Gastroesophageal sphincter (tissue), 3 donors: Measurements from ENCODE around the gene ARID1A.

Experiments
- CTCF ChIP-seq, 4 experiments: fragments of 200-600 bp in 2 of 4; fragments of 450-650 bp in 2 of 4; sonication (generic) in 1 of 4; IDR thresholded peaks; one replicate each; pipeline ENCODE4 v1.5.1; 2017 to 2019; ENCODE audit warnings: antibody characterized with exemption in 4 of 4, mild to moderate bottlenecking in 2 of 4, moderate library complexity in 2 of 4
- EP300 ChIP-seq: sonication (generic); formaldehyde crosslinking; IDR thresholded peaks from one replicate; pipeline ENCODE4 v1.6.1; 2017; ENCODE audit warnings: antibody characterized with exemption, mild to moderate bottlenecking
- POLR2A ChIP-seq, 2 donors: fragments of 450-650 bp; IDR thresholded peaks; one replicate each; pipeline ENCODE4 v1.6.1; 2017; ENCODE audit warnings: antibody characterized with exemption in 2 of 2, mild to moderate bottlenecking in 2 of 2, moderate library complexity in 1 of 2
- POLR2AphosphoS5 ChIP-seq: sonication (generic); formaldehyde crosslinking; IDR thresholded peaks from one replicate; pipeline ENCODE4 v1.6.1; 2017; ENCODE audit warnings: antibody characterized with exemption

DNA sequence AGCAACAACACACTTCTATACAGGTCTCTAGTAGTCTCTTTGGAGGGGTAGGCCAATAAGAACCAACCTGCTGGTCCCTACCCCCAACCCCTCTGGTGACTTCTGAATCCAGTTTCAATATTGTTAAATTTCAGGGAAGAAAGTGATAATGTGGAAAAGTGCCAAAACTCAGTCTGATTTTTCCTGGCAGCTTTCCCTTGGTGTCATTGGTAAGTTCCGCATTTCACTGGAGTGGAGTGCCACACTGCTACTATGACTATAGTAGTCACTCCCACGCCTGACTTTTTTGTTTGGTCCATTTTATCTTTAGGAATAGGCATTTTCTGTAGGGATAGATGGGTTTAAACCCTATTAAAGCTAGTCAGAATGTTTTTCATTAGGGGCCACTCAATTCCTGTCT lies 5.7 kb upstream of the ARID1A start:
- TF ChIP-seq CTCF (IDR thresholded peaks at IDR 0.05) (no peak), EP300 (no peak), POLR2AphosphoS5 (no peak), POLR2A (IDR thresholded peaks at IDR 0.05) (no peak)
